GM21381 (cell line): Measurements from ENCODE around the gene NUDT22.

Experiments used
- ATAC-seq: cut with Tn5 transposase; IDR thresholded peaks from one replicate; pipeline ENCODE4 v1.9.1; 2021; ENCODE audit warnings: mild to moderate bottlenecking, moderate library complexity; ENCODE audit not compliant: unreplicated experiment

Gene NUDT22

GRCh38 chr11:64241241-64241490 lies 15.1 kb downstream of the NUDT22 start:
- ATAC-seq, result peak; percentile 57

GRCh38 chr11:64241491-64242374 lies 15.7 kb downstream of the NUDT22 start:
- peak; percentile 5 for ATAC-seq

DNA sequence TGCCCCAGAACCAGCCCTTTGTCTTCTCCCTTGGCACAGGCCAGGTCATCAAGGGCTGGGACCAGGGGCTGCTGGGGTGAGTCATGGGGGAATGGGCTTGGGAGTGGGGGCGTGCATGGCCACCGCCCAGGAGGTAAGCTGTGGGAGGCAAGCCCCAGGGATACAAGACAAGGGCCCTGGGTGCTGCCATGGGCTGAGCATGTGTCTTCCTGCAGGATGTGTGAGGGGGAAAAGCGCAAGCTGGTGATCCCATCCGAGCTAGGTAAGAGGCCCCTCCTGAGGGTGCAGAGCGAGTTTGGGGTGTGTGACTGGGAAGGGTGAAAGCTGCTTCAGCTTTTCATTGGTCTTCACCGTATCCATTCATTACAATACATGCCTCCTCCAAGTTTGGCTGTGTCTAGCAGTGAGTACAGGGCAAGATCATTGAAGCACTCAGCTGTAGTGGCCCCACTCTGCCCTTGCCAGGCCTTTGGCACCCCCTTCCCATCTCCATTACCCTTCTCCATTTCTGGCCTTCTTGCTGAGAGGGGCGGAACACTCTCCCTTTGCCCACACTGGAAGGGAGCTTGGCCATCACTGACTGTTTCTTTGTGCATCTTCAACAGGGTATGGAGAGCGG lies 17.3 kb downstream of the NUDT22 start:
- ATAC-seq, result no peak

DNA sequence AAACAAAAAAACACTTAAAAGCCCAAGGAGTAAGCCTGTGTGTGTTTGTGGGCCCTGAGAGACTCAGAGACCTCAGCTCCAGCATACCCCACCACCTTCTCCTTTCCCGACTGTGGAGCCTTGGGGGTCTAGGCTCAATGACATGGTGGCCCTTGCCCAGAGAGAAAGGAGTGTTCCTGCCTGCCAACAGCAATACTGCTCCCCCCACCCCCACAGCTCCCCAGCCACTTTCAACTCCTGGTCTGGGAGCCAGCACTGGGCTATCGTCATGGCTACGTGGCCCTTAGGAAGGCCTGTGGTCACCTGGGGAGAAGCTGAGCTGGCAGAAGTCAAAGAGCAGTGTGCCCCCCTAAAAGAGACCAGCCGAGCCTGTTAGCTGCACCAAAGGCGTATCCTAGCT lies 18.0 kb downstream of the NUDT22 start:
- ATAC-seq, result no peak

DNA sequence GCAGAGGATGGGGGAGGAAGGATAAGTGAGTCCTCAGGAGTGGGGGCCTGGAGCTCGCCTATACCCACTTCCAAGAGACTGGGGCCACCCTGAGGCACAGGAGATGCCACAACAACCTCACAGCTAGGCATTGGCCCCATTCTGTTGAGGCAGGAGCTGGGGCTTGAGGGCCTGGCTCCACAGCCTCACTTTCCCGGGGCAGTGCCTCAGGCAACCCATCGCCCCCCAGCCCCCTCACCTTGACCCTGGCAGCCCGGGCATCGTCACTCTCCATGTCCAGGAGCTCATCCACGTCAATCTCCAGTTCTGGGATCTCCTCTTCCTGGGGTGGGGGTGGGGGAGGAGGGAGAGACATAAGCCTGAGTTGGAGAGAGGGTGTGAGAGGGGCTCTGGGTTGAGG lies 18.9 kb downstream of the NUDT22 start:
- no peak for ATAC-seq

DNA sequence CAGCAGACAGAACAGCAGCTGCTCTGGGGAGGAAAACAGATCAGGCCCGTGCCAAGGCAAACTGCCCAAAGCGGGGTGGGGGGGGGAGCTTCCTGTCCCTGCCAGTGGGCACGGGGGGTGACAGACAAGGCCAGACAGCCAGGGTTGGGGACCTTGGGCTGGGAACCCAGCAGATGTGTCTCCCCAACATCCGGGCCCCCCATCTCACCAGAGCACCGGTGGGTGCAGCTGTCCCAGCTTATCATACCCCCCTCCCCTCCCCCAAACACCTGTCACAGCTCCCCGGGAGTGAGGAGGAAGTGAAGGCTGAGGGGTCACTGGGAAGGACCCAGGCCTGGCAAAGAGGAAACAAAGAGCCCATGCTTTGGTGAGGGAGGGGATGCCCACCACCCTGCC lies 19.3 kb downstream of the NUDT22 start:
- no peak for ATAC-seq

DNA sequence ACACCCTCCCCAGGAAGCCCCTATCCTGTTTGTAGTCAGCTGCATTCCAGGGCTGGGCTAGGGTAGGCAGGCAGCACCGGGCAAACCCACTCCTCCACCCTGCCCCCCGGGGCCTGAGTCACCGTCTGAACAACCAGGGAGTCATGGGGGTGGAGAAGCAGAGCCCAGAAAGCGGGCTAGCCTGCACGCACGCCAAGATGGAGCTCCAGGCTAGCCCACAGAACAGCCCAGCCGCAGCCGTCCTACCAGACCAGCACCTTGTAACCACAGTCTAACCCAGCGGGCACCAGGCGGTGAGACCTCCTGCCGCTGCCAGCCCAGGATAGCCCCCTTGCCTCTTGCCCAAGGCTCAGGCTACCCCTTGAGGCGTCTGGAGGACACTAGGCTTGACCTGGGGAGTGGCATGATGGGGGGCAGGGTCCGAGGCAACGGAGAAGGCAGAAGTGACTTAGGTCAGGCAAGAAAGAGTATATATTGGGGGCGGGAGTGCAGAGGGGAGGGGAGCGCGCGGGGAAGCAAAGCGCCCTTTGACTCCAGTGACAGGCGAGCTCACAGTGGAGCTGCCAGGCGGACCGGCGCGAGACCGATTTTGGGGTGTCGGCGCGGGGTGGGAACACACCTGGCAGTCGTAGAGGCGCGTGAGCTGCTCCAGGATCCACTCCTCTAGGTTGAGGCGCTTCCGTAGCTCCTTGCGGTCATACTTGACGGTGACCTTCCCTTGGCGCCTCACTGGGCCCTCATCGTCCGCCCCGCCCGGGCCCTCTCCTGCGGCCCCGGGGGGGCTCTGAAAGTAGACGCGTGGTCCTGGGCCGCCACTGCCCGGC lies 19.9 kb downstream of the NUDT22 start:
- ATAC-seq, result no peak

DNA sequence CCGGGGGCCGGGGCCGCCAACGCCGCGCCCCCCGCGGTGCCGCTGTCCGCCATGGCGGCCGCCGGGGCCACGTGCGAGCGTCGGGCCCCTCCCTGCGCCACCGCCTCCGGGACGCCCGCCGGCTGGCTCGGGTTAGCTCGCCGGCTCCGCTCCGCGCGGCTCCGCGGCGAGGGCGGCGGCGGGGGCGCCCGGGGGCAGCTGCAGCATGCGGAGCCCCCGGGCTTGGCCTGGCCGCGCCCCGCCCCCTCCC lies 20.5 kb downstream of the NUDT22 start:
- peak; percentile 5 for ATAC-seq

- ATAC-seq, result peak; percentile 41
Measured at GRCh38 chr11:64246871-64247728, 21.0 kb downstream of the NUDT22 start, which contains the start of gene PPP1R14B. Gene PPP1R14B (minus strand): TSS chr11:64246943. CDS start chr11:64246673, 270 bp downstream.

- ATAC-seq, result no peak
Measured at GRCh38 chr11:64247729-64248531, 21.9 kb downstream of the NUDT22 start.

- no peak for ATAC-seq
Measured at GRCh38 chr11:64248578-64248977, 22.5 kb downstream of the NUDT22 start.

GRCh38 chr11:64249038-64249437 lies 23.0 kb downstream of the NUDT22 start:
- no peak for ATAC-seq

GRCh38 chr11:64249563-64250414 lies 23.7 kb downstream of the NUDT22 start:
- no peak for ATAC-seq

GRCh38 chr11:64250415-64251015 lies 24.4 kb downstream of the NUDT22 start:
- no peak for ATAC-seq

- ATAC-seq, result peak; percentile 33
Measured at GRCh38 chr11:64251016-64251752, 25.1 kb downstream of the NUDT22 start, which contains the start of gene PLCB3. Gene PLCB3 (plus strand): TSS chr11:64251530. CDS start chr11:64251650, 120 bp downstream.

DNA sequence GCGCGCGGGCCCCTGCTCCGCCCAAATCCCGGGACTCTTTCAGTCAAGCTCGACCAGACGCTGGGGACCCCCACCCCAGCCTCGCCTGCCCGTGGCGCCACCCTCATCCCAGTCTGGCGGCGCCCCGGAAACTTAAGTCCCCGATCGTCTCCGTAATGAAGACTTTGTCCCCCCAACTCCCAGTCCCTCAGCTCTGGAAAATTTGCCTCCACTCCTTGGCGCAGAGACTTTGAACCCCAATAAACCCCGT lies 25.6 kb downstream of the NUDT22 start:
- ATAC-seq, result no peak

- no peak for ATAC-seq
Measured at GRCh38 chr11:64252003-64252872, 26.2 kb downstream of the NUDT22 start.
